HG03565 (cell line): Measurements from ENCODE around the gene FER.
"Not testable (repeated sequence)": the region's sequence is repeated elsewhere in the genome, so short reads cannot be mapped to it uniquely, and the experiment has no call there.

Source experiments
- ATAC-seq: cut with Tn5 transposase; IDR thresholded peaks from one replicate; pipeline ENCODE4 v1.9.1; 2021; ENCODE audit warnings: mild to moderate bottlenecking, moderate library complexity; ENCODE audit not compliant: unreplicated experiment

FER gene

GRCh38 chr5:108747111-108747773 lies 455 bp upstream of the FER start:
- ATAC-seq = no peak

- peak; percentile 95 for ATAC-seq
These were observed 867 bp downstream of the FER start for GRCh38 chr5:108748401-108749127.

- peak; percentile 12 for ATAC-seq
These were observed 1.6 kb downstream of the FER start for GRCh38 chr5:108749128-108749861.

DNA sequence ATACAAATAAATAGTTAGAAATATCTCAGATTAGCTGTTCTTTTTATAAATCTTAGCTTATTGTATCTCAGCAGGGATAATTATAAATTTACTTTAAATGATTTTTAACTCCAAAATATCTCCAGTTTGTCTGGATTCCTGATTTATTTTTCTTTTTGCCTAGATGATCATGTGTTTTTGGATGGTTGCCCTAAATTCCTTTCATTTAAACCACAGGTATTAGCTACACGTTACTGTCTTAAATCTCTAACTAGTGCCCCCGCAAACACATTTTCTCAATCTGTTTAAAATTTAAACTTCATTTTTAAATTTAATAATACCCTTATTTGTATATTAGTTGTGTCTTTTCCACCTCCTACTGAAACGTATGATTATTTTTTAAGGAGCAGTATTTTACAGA lies 5.6 kb downstream of the FER start:
- no peak for ATAC-seq

DNA sequence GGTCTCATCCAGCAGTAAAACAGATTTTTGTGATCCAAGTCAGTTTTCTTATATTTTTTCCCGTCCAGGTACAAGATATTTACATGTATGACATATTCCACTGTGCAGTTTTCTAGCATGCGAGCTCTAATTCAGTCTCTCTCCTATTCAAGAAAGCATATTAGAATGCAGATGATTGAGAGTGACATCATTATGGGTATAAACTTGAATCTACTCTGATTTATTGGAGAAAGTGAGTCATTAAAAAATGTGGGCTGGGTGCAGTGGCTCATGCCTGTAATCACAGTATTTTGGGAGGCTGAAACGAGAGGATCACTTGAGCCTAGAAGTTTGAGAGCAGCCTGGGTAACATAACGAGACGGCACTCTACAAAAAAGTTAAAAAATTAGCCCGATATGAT lies 6.2 kb downstream of the FER start:
- no peak for ATAC-seq

DNA sequence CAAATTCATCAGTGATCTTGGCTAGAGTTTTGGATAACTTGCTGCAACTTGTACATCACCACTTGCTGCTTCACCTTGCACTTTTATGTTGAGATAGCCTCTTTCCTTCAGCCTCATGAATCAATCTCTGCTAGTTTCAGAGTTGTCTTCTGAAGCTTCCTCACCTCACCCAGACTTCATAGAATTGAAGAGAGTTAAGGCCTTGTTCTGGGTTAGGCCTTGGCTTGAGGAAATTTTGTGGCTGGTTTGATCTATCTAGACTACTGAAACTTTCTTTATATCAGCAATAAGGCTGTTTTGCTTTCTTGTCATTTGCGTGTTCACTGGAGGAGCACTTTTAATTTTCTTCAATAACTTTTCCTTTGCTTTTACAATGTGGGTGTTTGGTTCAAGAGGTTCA lies 12.8 kb downstream of the FER start:
- ATAC-seq = no peak

DNA sequence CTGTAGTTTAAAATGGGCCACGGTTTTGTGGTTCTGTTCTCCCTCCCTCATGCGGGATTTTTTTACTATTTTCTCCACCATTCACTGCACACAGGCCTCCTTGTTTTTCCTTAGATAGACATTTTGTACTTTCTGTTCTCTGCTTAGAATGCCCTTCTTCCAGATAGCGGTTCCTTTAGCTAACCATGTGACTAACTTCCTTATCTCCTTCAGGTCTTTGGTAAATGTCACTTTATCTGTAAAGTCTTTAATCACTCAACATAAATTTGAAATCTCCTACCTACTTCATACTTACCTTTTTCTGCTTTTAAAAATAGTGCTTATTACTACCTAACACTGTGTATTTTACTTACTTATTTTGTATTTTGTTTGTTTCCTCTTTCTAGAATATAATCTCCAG lies 15.0 kb downstream of the FER start:
- no peak for ATAC-seq

DNA sequence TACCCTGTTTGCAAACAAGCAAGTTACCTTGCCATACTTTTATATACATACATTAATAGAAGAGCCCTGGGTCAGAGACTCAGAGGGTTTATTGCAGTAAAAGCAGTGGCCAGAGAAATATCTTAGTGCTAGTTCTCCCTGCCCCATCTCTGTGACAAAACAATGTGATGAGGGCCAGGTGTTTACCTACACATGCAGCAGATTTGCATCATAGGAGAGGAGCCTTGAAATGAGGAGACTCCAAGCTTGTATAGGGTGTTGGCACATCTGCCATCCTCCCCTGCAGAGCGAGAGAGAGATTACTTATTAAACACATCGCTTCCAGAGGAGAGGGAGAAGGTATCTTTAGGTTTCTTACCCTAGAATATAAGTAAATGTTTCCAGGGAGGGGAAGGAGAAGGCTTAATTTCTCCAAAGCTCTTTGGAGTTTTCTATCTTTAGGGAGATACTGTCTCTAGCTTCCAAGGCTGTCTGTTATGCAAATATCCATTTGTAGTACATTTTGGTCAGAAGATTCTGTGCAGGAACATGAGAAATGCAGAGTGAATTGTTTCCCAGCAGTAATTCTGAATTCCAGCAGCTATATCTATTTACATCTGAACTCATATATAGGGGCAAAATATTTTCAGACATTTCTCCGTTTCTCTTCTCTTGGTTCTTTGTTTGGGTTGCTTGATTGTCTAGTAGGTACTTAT lies 15.7 kb downstream of the FER start:
- ATAC-seq = no peak

DNA sequence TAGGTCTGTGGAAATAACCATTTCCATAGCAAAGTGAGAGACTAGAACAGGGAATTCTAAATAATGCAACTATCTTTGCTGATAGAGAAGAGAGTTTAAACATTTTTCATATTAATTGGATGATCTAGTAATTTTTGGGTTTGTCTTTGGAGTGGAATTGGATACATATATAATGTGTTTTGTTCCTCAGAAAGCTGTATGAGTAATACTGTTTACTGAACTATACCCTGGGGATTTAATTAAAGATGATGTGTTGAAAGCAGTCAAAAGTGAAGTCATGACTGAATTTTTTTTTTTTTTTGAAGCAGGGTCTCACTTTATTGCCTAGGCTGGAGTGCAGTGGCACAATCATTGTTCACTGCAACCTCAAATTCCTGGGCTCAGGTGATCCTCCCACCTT lies 17.9 kb downstream of the FER start:
- ATAC-seq = no peak

- ATAC-seq = not testable (repeated sequence)
These were observed 19.2 kb downstream of the FER start for GRCh38 chr5:108766916-108767315.

- ATAC-seq = peak; percentile 51
These were observed 21.7 kb downstream of the FER start for GRCh38 chr5:108769352-108769751.

- no peak for ATAC-seq
These were observed 24.9 kb downstream of the FER start for GRCh38 chr5:108772626-108773025.

- ATAC-seq = no peak
These were observed 25.6 kb downstream of the FER start for GRCh38 chr5:108773330-108773729.

GRCh38 chr5:108774079-108774478 lies 26.4 kb downstream of the FER start:
- not testable (repeated sequence) for ATAC-seq

GRCh38 chr5:108777582-108777981 lies 29.9 kb downstream of the FER start:
- not testable (repeated sequence) for ATAC-seq

DNA sequence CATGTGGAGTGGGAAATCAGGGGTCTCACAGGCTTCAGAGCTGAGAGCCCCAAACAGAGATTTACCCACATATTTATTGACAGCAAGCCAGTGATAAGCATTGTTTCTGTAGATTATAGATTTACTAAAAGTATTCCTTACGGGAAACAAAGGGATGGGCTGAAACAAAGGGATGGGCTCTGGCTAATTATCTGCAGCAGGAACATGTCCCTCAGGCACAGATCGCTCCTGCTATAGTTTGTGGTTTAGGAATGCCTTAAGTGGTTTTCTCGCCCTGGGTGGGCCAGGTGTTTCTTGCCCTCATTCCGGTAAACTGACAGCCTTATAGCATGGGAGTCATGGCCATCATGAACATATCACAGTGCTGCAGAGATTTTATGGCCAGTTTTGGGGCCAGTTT lies 36.9 kb downstream of the FER start:
- not testable (repeated sequence) for ATAC-seq

DNA sequence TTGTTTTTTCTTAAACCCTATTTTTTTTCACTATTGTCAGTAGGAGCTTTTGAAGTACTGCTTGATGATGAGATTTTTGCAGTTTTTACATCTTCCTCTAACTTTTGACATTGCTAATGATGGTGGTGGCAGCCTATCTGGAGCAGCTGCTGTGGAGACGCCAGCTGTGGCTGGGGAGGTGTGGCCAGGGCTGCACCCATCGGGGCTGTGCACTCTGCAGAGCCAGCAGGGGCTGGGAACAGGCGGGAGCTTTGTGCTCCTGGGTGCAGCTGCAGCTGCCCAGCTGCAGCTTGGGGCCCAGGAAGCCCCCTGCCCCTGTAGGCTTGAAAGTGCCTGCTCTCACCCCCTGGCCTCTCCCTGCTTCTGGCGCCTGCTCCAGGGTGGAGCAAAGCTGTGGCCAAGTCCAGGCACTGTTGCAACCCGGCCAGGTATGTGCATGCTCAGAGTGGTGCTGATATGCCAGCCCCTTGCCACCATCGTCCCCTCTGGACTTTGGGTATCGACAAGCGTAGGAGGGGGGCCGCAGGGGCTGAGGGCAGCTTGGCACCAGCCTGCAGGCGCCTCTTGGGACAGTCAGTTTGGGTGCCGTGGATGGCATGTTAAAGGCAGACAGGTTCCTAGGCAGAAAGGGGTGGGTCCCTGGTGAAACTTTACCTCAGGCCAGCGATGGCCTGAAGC lies 39.2 kb downstream of the FER start:
- no peak for ATAC-seq

- ATAC-seq = no peak
These were observed 40.4 kb downstream of the FER start for GRCh38 chr5:108788142-108788541.

DNA sequence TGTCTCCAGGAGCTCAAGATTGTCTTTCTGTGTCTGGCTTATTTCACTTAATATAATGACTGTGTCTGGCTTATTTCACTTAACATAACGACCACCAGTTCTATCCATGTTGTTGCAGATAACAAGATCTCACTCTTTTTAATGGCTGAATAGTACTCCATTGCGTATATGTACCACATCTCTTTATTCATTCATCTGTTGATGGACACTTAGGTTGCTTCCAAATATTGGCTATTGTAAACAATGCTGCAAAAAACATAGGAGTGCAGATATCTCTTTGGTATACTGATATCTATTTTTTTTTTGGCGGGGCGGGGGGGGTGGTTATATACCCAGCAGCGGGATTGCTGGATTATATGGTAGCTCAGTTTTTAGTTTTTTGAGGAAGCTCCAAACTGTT lies 45.5 kb downstream of the FER start:
- ATAC-seq = no peak

DNA sequence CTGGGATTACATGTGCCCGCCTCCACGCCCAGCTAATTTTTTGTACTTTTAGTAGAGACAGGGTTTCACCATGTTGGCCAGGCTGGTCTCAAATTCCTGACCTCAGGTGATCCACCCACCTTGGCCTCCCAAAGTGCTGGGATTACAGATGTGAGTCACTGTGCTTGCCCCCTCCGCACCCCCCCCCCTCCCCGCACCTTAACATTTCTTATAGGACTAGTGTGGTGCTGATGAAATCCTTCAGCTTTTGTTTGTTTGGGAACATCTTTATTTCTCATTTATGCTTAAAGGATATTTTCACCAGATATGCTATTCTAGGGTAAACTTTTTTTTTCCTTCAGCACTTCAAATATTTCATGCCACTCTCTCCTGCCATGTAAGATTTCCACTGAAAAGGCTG lies 46.7 kb downstream of the FER start:
- not testable (repeated sequence) for ATAC-seq

DNA sequence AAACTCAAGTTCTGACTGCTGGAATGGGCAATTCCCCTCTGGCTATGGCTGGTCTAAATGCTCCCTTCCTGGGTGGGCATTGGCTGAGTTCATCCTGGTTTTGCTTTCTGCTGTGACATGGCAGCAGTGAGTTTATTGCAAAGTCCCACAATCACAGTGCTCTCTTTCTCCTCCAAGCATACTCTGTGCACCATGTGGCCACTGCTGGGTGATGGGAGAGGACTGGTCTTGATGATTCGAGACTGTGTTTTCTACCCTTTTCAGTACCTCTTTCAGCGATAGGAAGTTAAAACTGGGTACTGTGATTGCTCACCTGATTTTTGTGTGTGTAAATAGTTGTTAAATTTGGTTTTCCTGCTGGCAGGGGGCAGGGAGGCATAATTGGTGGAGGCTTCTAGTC lies 49.7 kb downstream of the FER start:
- no peak for ATAC-seq
